ENCODE measurements around the gene GHITM. TPM values are rescaled to one million over a fixed set of nuclear protein-coding genes. Genes with fewer than 3 reads are reported as not detected.

Gene GHITM
- polyA plus RNA-seq, 3 donors = 91.4 to 363 (median 312) TPM

DNA sequence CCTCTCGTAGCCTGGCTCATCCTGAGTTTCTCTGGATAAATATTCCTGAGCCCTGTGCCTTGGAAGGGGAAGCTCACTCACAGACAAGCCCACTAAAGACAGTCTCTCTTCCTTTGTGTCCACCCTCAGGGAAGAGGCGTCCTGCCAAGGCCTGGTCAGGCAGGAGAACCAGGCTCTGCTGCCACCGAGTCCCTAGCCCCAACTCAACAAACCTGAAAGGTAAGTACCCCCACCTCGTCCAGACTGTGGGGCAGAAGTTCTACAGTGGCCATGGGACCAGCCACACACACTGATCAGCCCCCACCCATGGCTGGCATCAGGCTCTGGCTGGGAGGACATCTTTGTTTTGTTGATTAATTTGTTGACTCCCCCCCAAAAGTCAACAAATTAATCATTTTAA is 37.0 kb downstream of the GHITM start:
- Mint-ChIP-seq H3K27ac (no peak overlapping the region), H3K4me1 (peaks cover 8% of the 10 kb centered on the region), H3K27me3 (ENCODE audit: low read depth in 3 of 3) (peaks cover 0 to 2% (median 0%) of the 10 kb centered on the region in 3 donors), H3K4me3 (no peak overlapping the region), H3K9me3 (peaks cover 0 to 9% (median 3%) of the 10 kb centered on the region in 7 donors), H3K36me3 (no peaks in the 10 kb centered on the region)
- no peak overlapping the region for H3K4me2 ChIP-seq (replicated peaks; ENCODE audit: extremely low read depth, low read length, poor library complexity, severe bottlenecking)
- no peaks in the 10 kb centered on the region for H3K36me3 ChIP-seq (replicated peaks in 1 of 2; ENCODE audit: control insufficient read depth in 1 of 2, insufficient read depth in 2 of 2, low read length in 2 of 2)
- H3K9ac ChIP-seq (ENCODE audit: insufficient read depth, low read length, poor library complexity, severe bottlenecking) = no peak overlapping the region
- H3K79me2 ChIP-seq (ENCODE audit: insufficient read depth, low read length) = no peaks in the 10 kb centered on the region
- H3K27ac ChIP-seq (ENCODE audit: low read depth in 1 of 2, low read length in 2 of 2) = no peak overlapping the region
- WGBS (ENCODE audit: insufficient coverage) = 93% methylated on average over 2 of the region's 4 CpGs
- intact Hi-C loops (cut with micrococcal nuclease) = no loop called here
- no peaks in the 10 kb centered on the region for H3K4me1 ChIP-seq (ENCODE audit: control insufficient read depth in 1 of 2, insufficient read depth in 2 of 2, low read length in 2 of 2)
- TF ChIP-seq, protein P1, sequence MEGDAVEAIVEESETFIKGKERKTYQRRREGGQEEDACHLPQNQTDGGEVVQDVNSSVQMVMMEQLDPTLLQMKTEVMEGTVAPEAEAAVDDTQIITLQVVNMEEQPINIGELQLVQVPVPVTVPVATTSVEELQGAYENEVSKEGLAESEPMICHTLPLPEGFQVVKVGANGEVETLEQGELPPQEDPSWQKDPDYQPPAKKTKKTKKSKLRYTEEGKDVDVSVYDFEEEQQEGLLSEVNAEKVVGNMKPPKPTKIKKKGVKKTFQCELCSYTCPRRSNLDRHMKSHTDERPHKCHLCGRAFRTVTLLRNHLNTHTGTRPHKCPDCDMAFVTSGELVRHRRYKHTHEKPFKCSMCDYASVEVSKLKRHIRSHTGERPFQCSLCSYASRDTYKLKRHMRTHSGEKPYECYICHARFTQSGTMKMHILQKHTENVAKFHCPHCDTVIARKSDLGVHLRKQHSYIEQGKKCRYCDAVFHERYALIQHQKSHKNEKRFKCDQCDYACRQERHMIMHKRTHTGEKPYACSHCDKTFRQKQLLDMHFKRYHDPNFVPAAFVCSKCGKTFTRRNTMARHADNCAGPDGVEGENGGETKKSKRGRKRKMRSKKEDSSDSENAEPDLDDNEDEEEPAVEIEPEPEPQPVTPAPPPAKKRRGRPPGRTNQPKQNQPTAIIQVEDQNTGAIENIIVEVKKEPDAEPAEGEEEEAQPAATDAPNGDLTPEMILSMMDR (IDR thresholded peaks at IDR 0.05) = no peak
- no peaks in the 10 kb centered on the region for H3K9me3 ChIP-seq (replicated peaks in 1 of 2; ENCODE audit: control insufficient read depth in 1 of 2, insufficient read depth in 1 of 2, low read length in 2 of 2)
- DNase-seq = no peak
- no peak overlapping the region for H2AFZ ChIP-seq (ENCODE audit: insufficient read depth, low read depth, low read length, poor library complexity, severe bottlenecking)
- H3K27me3 ChIP-seq (ENCODE audit: control insufficient read depth in 2 of 2, insufficient read depth in 2 of 2, low read length in 2 of 2) = no peaks in the 10 kb centered on the region
- no peaks in the 10 kb centered on the region for H4K20me1 ChIP-seq (ENCODE audit: insufficient read depth, low read length)
- H3K4me3 ChIP-seq (replicated peaks in 1 of 3; ENCODE audit: low read depth in 2 of 3, low read length in 3 of 3) = no peak overlapping the region

DNA sequence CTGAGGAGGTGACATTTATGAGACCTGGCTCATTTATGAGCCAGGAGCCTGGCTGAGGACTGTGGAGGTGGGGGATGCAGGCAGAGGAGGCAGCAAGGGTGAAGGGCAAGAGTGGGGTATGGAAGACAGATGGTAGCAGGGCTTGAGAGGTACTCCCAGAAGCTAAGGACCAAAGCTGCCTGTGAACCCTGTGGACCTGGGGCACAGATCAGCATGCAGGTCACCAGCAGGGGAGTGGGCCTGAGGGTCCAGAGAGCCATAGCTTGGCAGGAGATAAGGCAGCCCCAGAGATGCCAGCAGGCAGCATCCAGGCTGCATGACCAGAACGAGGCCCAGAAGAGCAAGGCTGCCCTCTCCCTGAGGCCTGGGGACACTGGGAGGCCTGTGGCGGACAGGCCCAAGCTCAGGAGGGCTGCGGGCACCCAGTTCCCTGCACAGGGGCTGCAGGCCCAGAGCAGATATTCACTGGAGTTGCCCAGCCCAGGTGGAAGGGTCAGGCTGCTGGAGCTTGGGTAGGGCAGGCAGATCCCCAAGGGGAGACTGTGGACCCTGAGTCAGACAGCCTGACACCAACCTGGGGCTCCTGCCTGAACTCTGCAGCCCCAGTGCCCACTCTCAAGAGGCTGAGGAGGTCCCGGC is 37.6 kb downstream of the GHITM start:
- Histone ChIP-seq H3K4me3 (replicated peaks in 1 of 3; ENCODE audit: low read depth in 2 of 3, low read length in 3 of 3) (no peak overlapping the region), H3K4me1 (ENCODE audit: control insufficient read depth in 1 of 2, insufficient read depth in 2 of 2, low read length in 2 of 2) (no peaks in the 10 kb centered on the region), H3K4me2 (replicated peaks; ENCODE audit: extremely low read depth, low read length, poor library complexity, severe bottlenecking) (no peak overlapping the region), H3K9ac (ENCODE audit: insufficient read depth, low read length, poor library complexity, severe bottlenecking) (no peak overlapping the region), H3K79me2 (ENCODE audit: insufficient read depth, low read length) (no peaks in the 10 kb centered on the region), H3K36me3 (replicated peaks in 1 of 2; ENCODE audit: control insufficient read depth in 1 of 2, insufficient read depth in 2 of 2, low read length in 2 of 2) (no peaks in the 10 kb centered on the region), H3K27ac (ENCODE audit: low read depth in 1 of 2, low read length in 2 of 2) (no peak overlapping the region), H4K20me1 (ENCODE audit: insufficient read depth, low read length) (no peaks in the 10 kb centered on the region), H3K27me3 (ENCODE audit: control insufficient read depth in 2 of 2, insufficient read depth in 2 of 2, low read length in 2 of 2) (no peaks in the 10 kb centered on the region), H2AFZ (ENCODE audit: insufficient read depth, low read depth, low read length, poor library complexity, severe bottlenecking) (no peak overlapping the region), H3K9me3 (replicated peaks in 1 of 2; ENCODE audit: control insufficient read depth in 1 of 2, insufficient read depth in 1 of 2, low read length in 2 of 2) (no peaks in the 10 kb centered on the region)
- Mint-ChIP-seq H3K4me3 (no peak overlapping the region), H3K4me1 (peaks cover 6% of the 10 kb centered on the region), H3K9me3 (peaks cover 0 to 9% (median 3%) of the 10 kb centered on the region in 7 donors), H3K36me3 (no peaks in the 10 kb centered on the region), H3K27me3 (ENCODE audit: low read depth in 3 of 3) (peaks cover 0 to 2% (median 0%) of the 10 kb centered on the region in 3 donors), H3K27ac (peak overlapping the region in 1 of 7 donors; percentile 28)
- WGBS (ENCODE audit: insufficient coverage) = 92% methylated on average over 3 of the region's 4 CpGs
- intact Hi-C loops (cut with micrococcal nuclease) = no loop called here
- TF ChIP-seq, protein P1 (IDR thresholded peaks at IDR 0.05) = no peak
- DNase-seq = no peak
